ENCODE measurements around the gene SLC13A2.
A peak's percentile ranks its signal among the peaks of the same experiment; 100 is the strongest.
"Not testable (repeated sequence)": the region's sequence is repeated elsewhere in the genome, so short reads cannot be mapped to it uniquely, and the experiment has no call there.

SLC13A2 gene

GRCh38 chr17:28473542-28473941 is at the start of gene SLC13A2:
Gene SLC13A2 (plus strand): TSS chr17:28473644. CDS start chr17:28473713, 69 bp downstream.
- DNase-seq: peak; percentile 41

GRCh38 chr17:28425206-28425605 is 48.2 kb upstream of the SLC13A2 start:
- DNase-seq: no peak

GRCh38 chr17:28426081-28426519 is 47.3 kb upstream of the SLC13A2 start:
- DNase-seq: no peak

GRCh38 chr17:28427371-28427770 is 46.1 kb upstream of the SLC13A2 start:
- DNase-seq: no peak

- not testable (repeated sequence) for DNase-seq
Measured at GRCh38 chr17:28427982-28428381, 45.5 kb upstream of the SLC13A2 start.

GRCh38 chr17:28433721-28434120 is 39.7 kb upstream of the SLC13A2 start:
- DNase-seq: no peak

- not testable (repeated sequence) for DNase-seq
Measured at GRCh38 chr17:28434326-28434725, 39.1 kb upstream of the SLC13A2 start.

- DNase-seq: no peak
Measured at GRCh38 chr17:28443901-28444638, 29.4 kb upstream of the SLC13A2 start.

GRCh38 chr17:28446716-28447395 is 26.6 kb upstream of the SLC13A2 start:
- DNase-seq: no peak

- DNase-seq: no peak
Measured at GRCh38 chr17:28447396-28447760, 26.1 kb upstream of the SLC13A2 start.

GRCh38 chr17:28449859-28450258 is 23.6 kb upstream of the SLC13A2 start:
- DNase-seq: no peak

GRCh38 chr17:28457890-28458289 is 15.6 kb upstream of the SLC13A2 start:
- DNase-seq: no peak

GRCh38 chr17:28458881-28459280 is 14.6 kb upstream of the SLC13A2 start:
- DNase-seq: not testable (repeated sequence)

- DNase-seq: no peak
Measured at GRCh38 chr17:28460901-28461300, 12.5 kb upstream of the SLC13A2 start.

- no peak for DNase-seq
Measured at GRCh38 chr17:28466001-28466400, 7.4 kb upstream of the SLC13A2 start.

- DNase-seq: peak; percentile 31
Measured at GRCh38 chr17:28466521-28467048, 6.9 kb upstream of the SLC13A2 start.

GRCh38 chr17:28467456-28468025 is 5.9 kb upstream of the SLC13A2 start:
- DNase-seq: no peak

- not testable (repeated sequence) for DNase-seq
Measured at GRCh38 chr17:28468033-28468735, 5.3 kb upstream of the SLC13A2 start.

GRCh38 chr17:28468781-28469180 is 4.7 kb upstream of the SLC13A2 start:
- DNase-seq: no peak

- peak; percentile 49 for DNase-seq
Measured at GRCh38 chr17:28469376-28469775, 4.1 kb upstream of the SLC13A2 start.

- no peak for DNase-seq
Measured at GRCh38 chr17:28470266-28470913, 3.1 kb upstream of the SLC13A2 start.

- peak; percentile 10 for DNase-seq
Measured at GRCh38 chr17:28470914-28471366, 2.5 kb upstream of the SLC13A2 start.
